OCI-LY7 (cell line): Measurements from ENCODE around the gene EGR2.

Experiments used
- EZH2phosphoT487 ChIP-seq: fragments of 200-600 bp; sonication (generic); IDR thresholded peaks from 2 replicates; pipeline ENCODE4 v1.6.1; 2018; ENCODE audit warnings: low read depth, borderline replicate concordance, mild to moderate bottlenecking, mixed run types, antibody characterized with exemption, low read length, moderate library complexity, mixed read lengths
- TF ChIP-seq, protein P1 (sequence below): fragments of 200-600 bp; sonication (generic); conservative IDR thresholded peaks from 2 replicates; pipeline ENCODE4 v1.5.1; 2014; ENCODE audit warnings: mild to moderate bottlenecking, antibody characterized with exemption, low read length, moderate library complexity, mixed read lengths

DNA sequence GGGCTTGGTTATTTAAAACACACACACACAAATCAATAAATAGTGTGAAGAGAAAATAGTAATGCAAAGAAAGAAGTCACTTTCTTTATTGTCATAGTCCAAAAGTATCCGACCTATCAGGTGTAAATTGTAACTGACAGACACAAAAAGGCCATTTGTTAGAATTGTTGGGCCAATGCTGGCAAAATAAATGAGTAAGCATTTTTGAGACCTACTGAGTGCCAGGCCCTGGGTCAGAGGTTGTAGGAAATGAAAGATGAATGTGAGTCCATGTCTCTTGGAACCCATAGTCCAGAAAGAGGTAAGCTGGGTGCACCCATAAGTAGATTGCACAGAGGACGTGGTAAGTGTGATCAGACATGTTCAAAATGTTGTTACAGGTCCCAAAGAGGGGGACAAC, 13.5 kb upstream of the EGR2 start:
- TF ChIP-seq, protein P1, sequence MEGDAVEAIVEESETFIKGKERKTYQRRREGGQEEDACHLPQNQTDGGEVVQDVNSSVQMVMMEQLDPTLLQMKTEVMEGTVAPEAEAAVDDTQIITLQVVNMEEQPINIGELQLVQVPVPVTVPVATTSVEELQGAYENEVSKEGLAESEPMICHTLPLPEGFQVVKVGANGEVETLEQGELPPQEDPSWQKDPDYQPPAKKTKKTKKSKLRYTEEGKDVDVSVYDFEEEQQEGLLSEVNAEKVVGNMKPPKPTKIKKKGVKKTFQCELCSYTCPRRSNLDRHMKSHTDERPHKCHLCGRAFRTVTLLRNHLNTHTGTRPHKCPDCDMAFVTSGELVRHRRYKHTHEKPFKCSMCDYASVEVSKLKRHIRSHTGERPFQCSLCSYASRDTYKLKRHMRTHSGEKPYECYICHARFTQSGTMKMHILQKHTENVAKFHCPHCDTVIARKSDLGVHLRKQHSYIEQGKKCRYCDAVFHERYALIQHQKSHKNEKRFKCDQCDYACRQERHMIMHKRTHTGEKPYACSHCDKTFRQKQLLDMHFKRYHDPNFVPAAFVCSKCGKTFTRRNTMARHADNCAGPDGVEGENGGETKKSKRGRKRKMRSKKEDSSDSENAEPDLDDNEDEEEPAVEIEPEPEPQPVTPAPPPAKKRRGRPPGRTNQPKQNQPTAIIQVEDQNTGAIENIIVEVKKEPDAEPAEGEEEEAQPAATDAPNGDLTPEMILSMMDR: no peak
- TF ChIP-seq EZH2phosphoT487: no peak
